GM12878 (cell line): ENCODE results near the gene RANBP17. TPM values are rescaled to one million over a fixed set of nuclear protein-coding genes. Genes with fewer than 3 reads are reported as not detected.

Source experiments
- ATAC-seq: fragments of 200-7000 bp; cut with Tn5 transposase; 3 replicates; pipeline ENCODE4 v1.9.1; 2020; ENCODE audit warnings: mild to moderate bottlenecking, moderate library complexity
- Bru-seq: library from RNA; stranded (reverse); fragments of 400-500 nt; gene quantifications from one replicate; lab custom pipeline; 2021; lab: Mats Ljungman, UMichigan
- BruChase-seq, 2 experiments: library from RNA; stranded (reverse); fragments of 400-500 nt; gene quantifications; one replicate each; lab custom pipeline; 2021; lab: Mats Ljungman, UMichigan
- BruUV-seq: library from RNA; stranded (reverse); fragments of 400-500 nt; replicated peaks from 2 replicates; lab custom pipeline; 2021; lab: Mats Ljungman, UMichigan
- CTCF ChIA-PET: fragments of 300-600 bp; sonication (Branson Sonifier 250); formaldehyde crosslinking; extraction: SDS; loops from one replicate; lab custom pipeline; 2021; ENCODE audit warnings: inconsistent platforms; lab: Yijun Ruan, JAX
- POLR2A ChIA-PET: fragments of 350-600 bp; formaldehyde crosslinking; extraction: SDS; loops from one replicate; lab custom pipeline; 2021; ENCODE audit warnings: inconsistent platforms; lab: Charles Lee
- RAD21 ChIA-PET: fragments of 300-600 bp; sonication (Branson Sonifier 250); formaldehyde crosslinking; loops from one replicate; lab custom pipeline; 2023; ENCODE audit warnings: antibody characterized with exemption; ENCODE audit not compliant: unreplicated experiment; lab: Charles Lee
- SMC1A ChIA-PET: fragments of 300-600 bp; sonication (Branson Sonifier 250); formaldehyde crosslinking; loops from one replicate; lab custom pipeline; 2023; ENCODE audit not compliant: unreplicated experiment, uncharacterized antibody; lab: Charles Lee
- DNase-seq: peaks from one replicate; pipeline ENCODE4 v3.0.0-alpha.2; 2011; ENCODE audit warnings: low read depth, low spot score
- FAIRE-seq: peaks from 3 replicates; lab custom pipeline; 2011; peaks lifted over from hg19 to GRCh38; lab: Jason Lieb, UNC
- H2AFZ ChIP-seq: 2 replicates; pipeline ENCODE4 v1.6.0; 2011; ENCODE audit warnings: low read depth, low read length, control low read depth; ENCODE audit not compliant: control insufficient read depth
- H3K27ac ChIP-seq: 2 replicates; pipeline ENCODE4 v1.5.1; 2011; ENCODE audit warnings: control low read depth; ENCODE audit not compliant: control insufficient read depth, insufficient read depth
- H3K27me3 ChIP-seq, 2 experiments: replicated peaks in 1 of 2; 2 replicates each; pipeline versions ENCODE4 v1.6.0 to v1.6.1; 2011; ENCODE audit warnings: low read length in 1 of 2; ENCODE audit not compliant: control insufficient read depth in 2 of 2, insufficient read depth in 2 of 2
- H3K36me3 ChIP-seq, 2 experiments: 2 replicates each; pipeline ENCODE4 v1.5.1; 2011; ENCODE audit warnings: low read length in 1 of 2; ENCODE audit not compliant: control insufficient read depth in 2 of 2, insufficient read depth in 2 of 2
- H3K4me1 ChIP-seq: 2 replicates; pipeline ENCODE4 v1.6.1; 2011; ENCODE audit warnings: mild to moderate bottlenecking, low read length, moderate library complexity, mixed read lengths; ENCODE audit not compliant: control insufficient read depth, insufficient read depth
- H3K4me2 ChIP-seq: 2 replicates; pipeline ENCODE4 v1.6.0; 2011; ENCODE audit warnings: control low read depth; ENCODE audit not compliant: control insufficient read depth, insufficient read depth
- H3K4me3 ChIP-seq: fragments of 200-600 bp; sonication (generic); 2 replicates; pipeline ENCODE4 v1.5.1; 2016
- H3K79me2 ChIP-seq: 2 replicates; pipeline ENCODE4 v1.6.0; 2011; ENCODE audit warnings: low read length; ENCODE audit not compliant: control insufficient read depth, insufficient read depth
- H3K9ac ChIP-seq: 2 replicates; pipeline ENCODE4 v1.8.0; 2011; ENCODE audit warnings: low read length, control low read depth, mixed read lengths; ENCODE audit not compliant: control insufficient read depth, insufficient read depth
- H3K9me3 ChIP-seq: replicated peaks from 3 replicates; pipeline ENCODE4 v1.5.1; 2011; ENCODE audit warnings: mild to moderate bottlenecking, low read length; ENCODE audit not compliant: control insufficient read depth, insufficient read depth
- H4K20me1 ChIP-seq: 2 replicates; pipeline ENCODE4 v1.6.0; 2011; ENCODE audit not compliant: control insufficient read depth, insufficient read depth
- ATF3 ChIP-seq: IDR thresholded peaks from 2 replicates; pipeline ENCODE4 v1.6.1; 2011; ENCODE audit warnings: low read depth, mild to moderate bottlenecking, low read length, moderate library complexity, borderline replicate concordance; ENCODE audit errors: extremely low read depth
- BRCA1 ChIP-seq: IDR thresholded peaks from 2 replicates; pipeline ENCODE4 v1.6.1; 2011; ENCODE audit warnings: low read depth, low read length, improper control_type of control experiment
- CHD4 ChIP-seq: fragments of 200-600 bp; sonication (generic); IDR thresholded peaks from 2 replicates; pipeline ENCODE4 v1.6.1; 2016; ENCODE audit warnings: mild to moderate bottlenecking
- CREM ChIP-seq: IDR thresholded peaks from 2 replicates; pipeline ENCODE4 v1.6.1; 2014; ENCODE audit warnings: antibody characterized with exemption, low read depth
- ESRRA ChIP-seq: IDR thresholded peaks from 2 replicates; pipeline ENCODE4 v1.6.1; 2012; ENCODE audit warnings: mild to moderate bottlenecking, low read length, improper control_type of control experiment
- EZH2 ChIP-seq: IDR thresholded peaks from 2 replicates; pipeline ENCODE4 v1.6.1; 2012; ENCODE audit warnings: low read depth, mild to moderate bottlenecking, control low read depth, inconsistent platforms, low read length, borderline replicate concordance; ENCODE audit not compliant: control insufficient read depth
- IRF4 ChIP-seq: IDR thresholded peaks from 2 replicates; pipeline ENCODE4 v1.6.1; 2011; ENCODE audit warnings: low read depth, low read length
- NR2C1 ChIP-seq: fragments of 450-650 bp; IDR thresholded peaks from 2 replicates; pipeline ENCODE4 v1.6.1; 2017; ENCODE audit warnings: antibody characterized with exemption, mild to moderate bottlenecking, moderate library complexity
- NR2C2 ChIP-seq: IDR thresholded peaks from 2 replicates; pipeline ENCODE4 v1.6.1; 2011; ENCODE audit warnings: borderline replicate concordance, low read depth; ENCODE audit not compliant: control insufficient read depth, insufficient read length
- RAD21 ChIP-seq: IDR thresholded peaks from 2 replicates; pipeline ENCODE4 v1.6.1; 2011; ENCODE audit warnings: mild to moderate bottlenecking, low read depth, low read length, moderate library complexity; ENCODE audit not compliant: insufficient read depth
- RELA ChIP-seq: fragments of 450-650 bp; IDR thresholded peaks from 2 replicates; pipeline ENCODE4 v1.8.0; 2014; ENCODE audit warnings: borderline replicate concordance; ENCODE audit not compliant: partially characterized antibody
- SREBF2 ChIP-seq: IDR thresholded peaks from 2 replicates; pipeline ENCODE4 v1.6.1; 2012; ENCODE audit warnings: mild to moderate bottlenecking, low read length
- SUZ12 ChIP-seq: fragments of 200-600 bp; sonication (generic); IDR thresholded peaks from one replicate; pipeline ENCODE4 v1.6.1; 2018; ENCODE audit warnings: antibody characterized with exemption, mild to moderate bottlenecking; ENCODE audit not compliant: unreplicated experiment
- TAF1 ChIP-seq: IDR thresholded peaks from 2 replicates; pipeline ENCODE4 v1.6.1; 2011; ENCODE audit warnings: mild to moderate bottlenecking, low read depth, low read length, borderline replicate concordance
- TARDBP ChIP-seq: IDR thresholded peaks from 2 replicates; pipeline ENCODE4 v1.6.1; 2016; ENCODE audit warnings: borderline replicate concordance
- ZBTB4 ChIP-seq: fragments of 450-650 bp; formaldehyde crosslinking; IDR thresholded peaks from 2 replicates; pipeline ENCODE4 v1.4.0; 2022; ENCODE audit warnings: mild to moderate bottlenecking, moderate library complexity
- ZNF24 ChIP-seq: fragments of 450-650 bp; IDR thresholded peaks from 2 replicates; pipeline ENCODE4 v1.6.1; 2017; ENCODE audit warnings: antibody characterized with exemption, mild to moderate bottlenecking
- ZNF622 ChIP-seq: fragments of 450-650 bp; IDR thresholded peaks from 2 replicates; pipeline ENCODE4 v1.6.1; 2017; ENCODE audit warnings: mild to moderate bottlenecking, inconsistent platforms
- WGBS: methylation state at CpG from one replicate; pipeline ENCODE4 v1.1.6; 2016; ENCODE audit warnings: low lambda C conversion rate; ENCODE audit not compliant: insufficient replicate concordance, insufficient coverage; ENCODE audit errors: missing lambda C conversion rate; 5-methylcytosine and 5-hydroxymethylcytosine counted together
- in situ Hi-C: fragments of 300-500 bp; cut with MboI; formaldehyde crosslinking; loops from 9 replicates; pipeline ENCODE4 v1.14.3; 2018; ENCODE audit warnings: mixed read lengths
- intact Hi-C: fragments of 100-400 bp; cut with micrococcal nuclease; formaldehyde crosslinking; loops from one replicate; pipeline ENCODE4 v1.14.2; 2022; ENCODE audit not compliant: unreplicated experiment
- long read RNA-seq, 2 experiments: library from polyadenylated mRNA; unstranded; transcript quantifications; one replicate each; pipeline ENCODE4 v2.0.0, GENCODE V29; 2019 to 2020
- polyA minus RNA-seq, 3 experiments: library from RNA; depleted of rRNA, polyadenylated mRNA; stranded (reverse); fragments of >200 nt; gene quantifications; 2 replicates each; pipeline ENCODE4 v1.2.3, GENCODE V29; 2011
- polyA plus RNA-seq, 11 experiments: library from polyadenylated mRNA; depleted of rRNA in 4 of 11; unstranded in 6 of 11; stranded (reverse) in 5 of 11; fragments of >200 nt; fragmentation: Nextera tagmentation in 4 of 11; fragmentation: Illumina TruSeq in 1 of 11; extraction: Ambion mirVana in 4 of 11; extraction: Trizol in 1 of 11; gene quantifications; 1 replicate in 1 of 11; 2 replicates in 10 of 11; pipeline versions ENCODE4 v1.2.1 to v1.2.3, GENCODE V29; 2011 to 2016; ENCODE audit warnings: inconsistent platforms in 2 of 11, missing spikeins in 2 of 11, low read depth in 1 of 11
- total RNA-seq, 4 experiments: library from RNA; depleted of rRNA in 3 of 4; stranded (reverse); fragments of >200 nt in 3 of 4; fragmentation: Illumina TruSeq in 1 of 4; extraction: Trizol in 1 of 4; gene quantifications; 2 replicates each; pipeline versions ENCODE4 v1.2.1 to v1.2.3, GENCODE V29; 2013 to 2021

RANBP17 gene
- total RNA-seq (2013; cell fraction: nucleolus; rRNA removed) = not detected in 2 replicates
- not detected in 2 replicates for total RNA-seq (2014; rRNA removed)
- not detected in 2 replicates for total RNA-seq (2014; rRNA removed; fragmentation: Illumina TruSeq; extraction: Trizol)
- 0.10 TPM in 1 of 2 replicates, not detected in the other for total RNA-seq (2021)
- not detected for polyA plus RNA-seq (2011; ENCODE audit: low read depth)
- not detected in 2 replicates for polyA plus RNA-seq (2011; rRNA removed)
- polyA plus RNA-seq (2011; cell fraction: cytosol; rRNA removed) = not detected in 2 replicates
- polyA plus RNA-seq (2011; cell fraction: nucleus; rRNA removed) = not detected in 2 replicates
- polyA plus RNA-seq (2012) = not detected in 2 replicates
- not detected in 2 replicates for polyA plus RNA-seq (2014; fragmentation: Illumina TruSeq; extraction: Trizol)
- not detected for polyA plus RNA-seq (2014; fragmentation: Nextera tagmentation; extraction: Ambion mirVana)
- polyA plus RNA-seq (2014; rRNA removed) = not detected in 2 replicates
- not detected for polyA plus RNA-seq (2016; fragmentation: Nextera tagmentation; extraction: Ambion mirVana)
- not detected in 2 replicates for polyA minus RNA-seq (2011; rRNA and poly(A)+ RNA removed)
- not detected in 2 replicates for polyA minus RNA-seq (2011; cell fraction: cytosol; rRNA and poly(A)+ RNA removed)
- polyA minus RNA-seq (2011; cell fraction: nucleus; rRNA and poly(A)+ RNA removed) = not detected in 2 replicates
- Bru-seq, nascent RNA = percentile 5 among the genes with signal in this experiment
- BruChase-seq, experiment 1, labeled RNA remaining after a 6-hour chase = percentile 5 among the genes with signal in this experiment
- percentile 14 among the genes with signal in this experiment for BruChase-seq, experiment 2, labeled RNA remaining after a 2-hour chase
- long read RNA-seq, experiment 1 = 0 reads
- long read RNA-seq, experiment 2, partial matches to known transcripts = 0 of 3 reads
- long read RNA-seq, experiment 2, other reads (novel, unspliced or antisense) = 3 of 3 reads

- no peak within 1 kb of the TSS for H3K9ac ChIP-seq
- no peaks in the 10 kb centered on the region for H3K36me3 ChIP-seq
- TF ChIP-seq RELA (no peak), ATF3 (no peak), TAF1 (no peak), SUZ12 (no peak), ZNF24 (no peak), SREBF2 (no peak), TARDBP (no peak), RAD21 (no peak), ESRRA (no peak), BRCA1 (no peak), IRF4 (no peak), EZH2 (no peak), ZBTB4 (CRISPR knock-in tag) (no peak), NR2C2 (no peak), CHD4 (no peak), ZNF622 (no peak), CREM (no peak), NR2C1 (no peak)
- TF ChIP-seq, all 136 proteins: peak for 0
- no peak for FAIRE-seq
- 85% methylated on average over 36 of the region's 102 CpGs for WGBS
- no peaks in the 10 kb centered on the region for H3K4me1 ChIP-seq
- no peak within 1 kb of the TSS for H3K4me2 ChIP-seq
- intact Hi-C loops = no loop called here
- no peaks in the 10 kb centered on the region; a peak in 1 of 4 replicates for H3K27me3 ChIP-seq
- no peak within 1 kb of the TSS for H3K27ac ChIP-seq
- no peak within 1 kb of the TSS for H2AFZ ChIP-seq
- H3K9me3 ChIP-seq = peaks cover 3% of the 10 kb centered on the region; the same call in 2 of the 3 replicates
- no TSS peak for BruUV-seq
- ChIA-PET RAD21 (no interaction called here), CTCF (no interaction called here), POLR2A (no interaction called here), SMC1A (no interaction called here)
- no peak within 1 kb of the TSS for H3K4me3 ChIP-seq
- H4K20me1 ChIP-seq = no peaks in the 10 kb centered on the region
- no peaks in the 10 kb centered on the region for H3K79me2 ChIP-seq
- no peak for ATAC-seq
- in situ Hi-C loops = no loop called here
- no peak for DNase-seq
These were observed at the start of gene RANBP17 for GRCh38 chr5:170861917-170862766. Gene RANBP17 (plus strand): TSS chr5:170862018.
